NT2/D1 (cell line): ENCODE data around the gene LRRC4B.

Experiments used
- DNase-seq: peaks from one replicate; pipeline ENCODE4 v3.0.0-alpha.2; 2011; ENCODE audit warnings: low read depth, low spot score
- H3K27me3 ChIP-seq: 2 replicates; pipeline ENCODE4 v1.6.0; 2011; ENCODE audit warnings: mild to moderate bottlenecking; ENCODE audit not compliant: insufficient read length, insufficient read depth
- H3K36me3 ChIP-seq: 2 replicates; pipeline ENCODE4 v1.6.1; 2011; ENCODE audit warnings: mild to moderate bottlenecking, low read length, mixed read lengths; ENCODE audit not compliant: insufficient read depth, insufficient read length
- H3K4me1 ChIP-seq: 2 replicates; pipeline ENCODE4 v1.5.1; 2011; ENCODE audit not compliant: insufficient read depth, insufficient read length
- H3K4me3 ChIP-seq: 2 replicates; pipeline ENCODE4 v1.5.1; 2011; ENCODE audit warnings: low read depth; ENCODE audit not compliant: insufficient read length
- H3K9ac ChIP-seq: 2 replicates; pipeline ENCODE4 v1.6.0; 2011; ENCODE audit warnings: low read depth; ENCODE audit not compliant: insufficient read length
- H3K9me3 ChIP-seq: 2 replicates; pipeline ENCODE4 v1.5.1; 2011; ENCODE audit warnings: mild to moderate bottlenecking, low read length; ENCODE audit not compliant: insufficient read depth
- SUZ12 ChIP-seq: IDR thresholded peaks from 2 replicates; pipeline ENCODE4 v1.6.1; 2011; ENCODE audit not compliant: insufficient read length, insufficient read depth; ENCODE audit errors: extremely low read depth
- YY1 ChIP-seq: IDR thresholded peaks from 2 replicates; pipeline ENCODE4 v1.6.1; 2011; ENCODE audit not compliant: insufficient read length, insufficient read depth
- ZNF274 ChIP-seq: IDR thresholded peaks from 2 replicates; pipeline ENCODE4 v1.6.1; 2011; ENCODE audit warnings: mild to moderate bottlenecking, low read depth, low read length

Gene LRRC4B

DNA sequence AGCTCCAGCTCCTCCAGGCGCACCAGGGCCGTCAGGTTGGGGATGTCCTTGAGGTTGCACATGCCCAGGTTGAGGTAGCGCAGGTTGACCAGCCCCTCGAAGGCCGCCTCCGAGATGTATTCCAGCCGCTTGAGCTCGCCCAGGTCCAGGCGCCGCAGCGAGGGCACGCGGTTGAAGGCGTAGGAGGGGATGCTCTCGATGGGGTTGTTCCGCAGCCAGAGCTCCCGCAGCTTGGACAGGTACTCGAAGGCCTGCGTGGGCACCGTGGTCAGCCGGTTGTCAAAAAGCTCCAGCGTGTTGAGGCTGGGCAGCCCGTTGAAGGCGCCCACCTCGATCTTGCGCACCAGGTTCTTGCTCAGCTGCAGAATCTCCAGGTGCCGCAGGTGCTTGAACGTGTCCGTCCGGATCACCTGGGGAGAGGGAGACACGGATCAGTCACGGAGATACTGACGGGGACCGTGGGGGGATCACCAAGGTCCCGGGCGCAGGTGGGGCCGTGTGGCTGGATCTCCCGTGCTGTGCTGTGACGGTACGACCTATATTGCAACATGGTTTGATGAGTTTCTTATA lies 49.1 kb downstream of the LRRC4B start:
- TF ChIP-seq SUZ12 (no peak), ZNF274 (no peak), YY1 (no peak)
- no peak for DNase-seq
- peaks cover 3% of the 10 kb centered on the region for H3K4me1 ChIP-seq
- no peak overlapping the region for H3K9ac ChIP-seq
- no peaks in the 10 kb centered on the region for H3K9me3 ChIP-seq
- no peaks in the 10 kb centered on the region for H3K27me3 ChIP-seq
- H3K4me3 ChIP-seq, result no peak overlapping the region
- peaks cover 22% of the 10 kb centered on the region for H3K36me3 ChIP-seq

DNA sequence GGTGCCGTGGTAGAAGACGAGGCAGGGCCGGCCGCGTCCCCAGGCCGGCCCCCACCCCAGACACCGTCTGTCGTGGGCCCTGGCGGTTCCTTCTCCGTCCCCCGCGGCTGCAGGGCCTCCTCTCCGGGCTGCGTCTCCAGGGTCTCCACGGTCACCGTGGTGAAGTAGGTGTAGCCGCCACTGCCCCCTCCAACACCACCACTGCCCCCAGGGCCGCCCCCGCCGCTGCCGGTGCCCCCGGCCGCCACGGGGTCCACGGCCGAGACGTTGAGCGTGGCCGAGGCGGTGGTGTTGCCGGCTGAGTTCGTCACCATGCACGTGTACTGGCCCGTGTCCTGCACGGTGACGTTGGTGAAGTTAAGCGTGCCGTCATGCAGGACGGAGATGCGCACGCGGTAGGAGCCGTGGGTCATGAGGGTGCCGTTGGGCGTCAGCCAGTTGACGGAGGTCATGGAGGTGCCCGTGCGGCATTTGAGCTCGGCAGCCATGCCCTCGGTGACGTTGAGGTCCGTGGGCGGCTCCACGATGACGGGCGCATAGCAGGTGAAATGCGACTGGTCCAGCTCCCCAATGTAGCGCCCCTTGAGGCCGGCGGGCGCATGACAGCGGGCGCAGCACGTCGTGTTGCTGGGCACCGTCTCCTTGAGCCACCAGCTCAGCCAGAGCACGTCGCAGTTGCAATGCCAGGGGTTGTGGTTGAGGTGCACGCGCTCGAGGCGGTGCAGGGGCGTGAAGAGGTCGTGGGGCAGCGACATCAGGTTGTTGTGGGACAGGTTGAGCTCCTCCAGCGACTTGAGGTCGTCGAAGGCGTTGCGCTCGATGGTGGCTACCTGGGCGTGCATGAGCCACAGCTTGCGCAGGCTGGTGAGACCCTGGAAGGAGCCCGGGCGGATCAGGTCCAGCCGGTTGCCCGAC lies 49.9 kb downstream of the LRRC4B start:
- no peak overlapping the region for H3K4me3 ChIP-seq
- DNase-seq, result no peak
- H3K9me3 ChIP-seq, result no peaks in the 10 kb centered on the region
- H3K9ac ChIP-seq, result no peak overlapping the region
- H3K4me1 ChIP-seq, result peaks cover 10% of the 10 kb centered on the region
- TF ChIP-seq ZNF274 (no peak), SUZ12 (no peak), YY1 (no peak)
- H3K36me3 ChIP-seq, result peaks cover 22% of the 10 kb centered on the region
- no peaks in the 10 kb centered on the region for H3K27me3 ChIP-seq

DNA sequence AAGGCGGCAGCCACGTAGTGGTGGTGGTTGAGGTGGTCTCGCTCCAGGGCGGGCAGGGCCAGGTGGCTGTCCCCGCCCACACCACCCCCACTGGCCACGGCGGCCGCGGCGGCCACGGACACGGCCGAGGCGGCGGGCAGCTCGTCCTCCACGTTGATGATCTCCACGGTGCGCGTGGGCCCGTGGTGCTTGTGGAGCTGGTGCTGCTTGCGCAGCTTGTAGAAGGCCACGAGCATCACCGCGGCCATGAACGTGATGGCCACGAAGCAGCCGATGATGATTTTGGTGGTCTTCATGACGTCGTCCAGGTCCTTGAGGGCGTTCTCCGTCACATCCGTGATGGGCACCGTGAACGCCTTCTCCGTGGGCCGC lies 50.5 kb downstream of the LRRC4B start:
- Histone ChIP-seq H3K36me3 (peaks cover 22% of the 10 kb centered on the region), H3K9me3 (no peaks in the 10 kb centered on the region), H3K4me3 (no peak overlapping the region), H3K27me3 (no peaks in the 10 kb centered on the region), H3K4me1 (peaks cover 13% of the 10 kb centered on the region), H3K9ac (no peak overlapping the region)
- no peak for TF ChIP-seq ZNF274
- TF ChIP-seq YY1, result no peak
- no peak for TF ChIP-seq SUZ12
- no peak for DNase-seq

DNA sequence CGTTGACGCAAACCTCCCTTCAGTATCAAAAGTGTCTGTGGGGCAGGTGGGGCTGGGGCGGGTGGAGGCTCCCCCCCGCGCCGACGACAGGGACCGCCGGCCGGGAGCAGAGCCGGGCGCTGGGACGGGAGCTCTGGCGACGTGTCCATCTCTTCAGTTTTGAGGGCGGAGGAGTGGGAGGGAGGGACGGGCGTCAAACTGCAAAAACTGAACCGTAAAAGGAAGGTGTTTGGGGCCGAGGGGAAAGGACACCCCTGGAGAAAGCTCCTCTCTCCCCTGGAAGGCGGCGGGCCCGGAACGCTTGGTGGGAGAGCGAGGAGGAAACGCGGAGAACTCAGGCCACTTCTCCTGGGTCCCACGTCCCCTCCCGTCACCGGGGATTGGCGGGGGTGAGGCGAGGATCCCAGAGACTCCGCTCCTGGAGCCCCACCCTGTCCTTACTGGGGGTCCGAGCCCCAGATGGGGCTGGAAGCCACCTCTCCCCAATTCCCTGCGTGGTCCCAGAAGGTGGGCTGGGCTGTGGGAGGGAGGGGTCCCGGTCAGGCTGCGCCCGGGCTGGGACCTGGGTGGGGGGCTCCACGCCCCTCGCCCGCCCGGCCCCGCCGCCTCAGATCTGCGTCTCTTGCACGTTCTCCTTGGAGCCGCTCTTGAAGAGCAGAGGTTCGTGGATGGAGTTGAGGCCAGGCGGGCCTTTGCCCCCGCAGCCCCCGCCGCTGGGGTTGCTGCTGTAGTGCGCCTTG lies 51.1 kb downstream of the LRRC4B start:
- H3K27me3 ChIP-seq, result no peaks in the 10 kb centered on the region
- H3K4me3 ChIP-seq, result no peak overlapping the region
- no peak overlapping the region for H3K9ac ChIP-seq
- TF ChIP-seq YY1, result no peak
- no peak for TF ChIP-seq SUZ12
- no peak for TF ChIP-seq ZNF274
- H3K4me1 ChIP-seq, result peaks cover 13% of the 10 kb centered on the region
- DNase-seq, result no peak
- H3K9me3 ChIP-seq, result no peaks in the 10 kb centered on the region
- peaks cover 22% of the 10 kb centered on the region for H3K36me3 ChIP-seq

DNA sequence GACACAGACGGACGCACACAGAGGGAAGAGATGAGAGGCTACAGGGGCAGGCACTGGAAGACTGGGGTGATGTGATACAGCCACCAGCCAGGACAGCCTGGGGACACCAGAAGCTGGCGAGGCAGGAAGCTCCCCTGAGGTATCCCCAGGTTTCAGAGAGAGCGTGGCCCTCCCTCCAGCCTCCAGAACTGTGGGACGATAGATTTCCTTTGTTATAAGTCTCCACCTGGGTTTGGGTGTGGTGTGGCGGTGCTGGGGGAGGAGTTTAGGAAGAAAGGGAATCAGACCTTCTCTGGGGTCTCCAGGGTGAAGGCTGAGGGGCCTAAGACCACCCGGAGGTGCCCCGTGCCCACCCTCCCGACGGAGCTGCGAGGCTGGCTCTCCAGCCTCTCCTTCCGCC lies 51.8 kb downstream of the LRRC4B start:
- TF ChIP-seq YY1 (no peak), ZNF274 (no peak), SUZ12 (no peak)
- H3K27me3 ChIP-seq, result no peaks in the 10 kb centered on the region
- H3K4me3 ChIP-seq, result no peak overlapping the region
- peaks cover 22% of the 10 kb centered on the region for H3K36me3 ChIP-seq
- H3K4me1 ChIP-seq, result peaks cover 13% of the 10 kb centered on the region
- no peaks in the 10 kb centered on the region for H3K9me3 ChIP-seq
- DNase-seq, result no peak
- no peak overlapping the region for H3K9ac ChIP-seq

DNA sequence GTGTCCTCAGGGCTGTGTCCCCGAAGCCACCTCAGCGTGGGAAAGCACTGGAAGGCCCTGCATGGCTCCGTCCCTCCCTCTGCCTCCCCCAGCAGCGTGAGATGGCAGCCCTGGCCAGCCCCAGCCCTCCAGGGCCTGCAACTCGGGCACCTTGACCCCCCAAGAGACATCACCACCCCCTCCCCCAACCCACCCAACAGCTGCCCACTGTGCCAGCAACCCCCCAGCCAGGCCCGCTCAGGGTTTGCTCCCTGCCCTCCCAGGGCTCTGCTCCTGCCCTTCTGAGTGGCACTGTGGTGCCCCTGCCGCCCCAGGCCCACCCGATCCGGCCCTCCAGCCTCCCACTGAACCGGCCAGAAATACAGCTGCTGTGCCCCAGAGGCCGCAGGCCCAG lies 53.1 kb downstream of the LRRC4B start:
- Histone ChIP-seq H3K9ac (no peak overlapping the region), H3K27me3 (no peaks in the 10 kb centered on the region), H3K36me3 (peaks cover 22% of the 10 kb centered on the region), H3K4me3 (no peak overlapping the region), H3K4me1 (peaks cover 16% of the 10 kb centered on the region), H3K9me3 (no peaks in the 10 kb centered on the region)
- DNase-seq, result no peak
- TF ChIP-seq YY1, result no peak
- TF ChIP-seq ZNF274, result no peak
- no peak for TF ChIP-seq SUZ12
